ENCODE measurements around the gene ATP9A.

ATP9A gene

GRCh38 chr20:51608061-51608460 is 160.1 kb downstream of the ATP9A start:
- no peak overlapping the region for H3K4me3 ChIP-seq (ENCODE audit: low read depth, low read length)
- no peak for DNase-seq (ENCODE audit: low read depth)
- TF ChIP-seq CTCF (IDR thresholded peaks at IDR 0.05; ENCODE audit: low read depth, low read length, missing control alignments), result no peak

- H3K4me3 ChIP-seq (ENCODE audit: low read depth, low read length), result no peak overlapping the region
- no peak for TF ChIP-seq CTCF (IDR thresholded peaks at IDR 0.05; ENCODE audit: low read depth, low read length, missing control alignments)
- DNase-seq (ENCODE audit: low read depth), result no peak
Measured at GRCh38 chr20:51607170-51607569, 161.0 kb downstream of the ATP9A start.

GRCh38 chr20:51604851-51605250 is 163.3 kb downstream of the ATP9A start:
- no peak overlapping the region for H3K4me3 ChIP-seq (ENCODE audit: low read depth, low read length)
- no peak for DNase-seq (ENCODE audit: low read depth)
- TF ChIP-seq CTCF (IDR thresholded peaks at IDR 0.05; ENCODE audit: low read depth, low read length, missing control alignments), result no peak

GRCh38 chr20:51602131-51602530 is 166.1 kb downstream of the ATP9A start:
- TF ChIP-seq CTCF (IDR thresholded peaks at IDR 0.05; ENCODE audit: low read depth, low read length, missing control alignments), result no peak
- DNase-seq (ENCODE audit: low read depth), result no peak
- no peak overlapping the region for H3K4me3 ChIP-seq (ENCODE audit: low read depth, low read length)

GRCh38 chr20:51600950-51601349 is 167.2 kb downstream of the ATP9A start:
- no peak for DNase-seq (ENCODE audit: low read depth)
- H3K4me3 ChIP-seq (ENCODE audit: low read depth, low read length), result no peak overlapping the region
- TF ChIP-seq CTCF (IDR thresholded peaks at IDR 0.05; ENCODE audit: low read depth, low read length, missing control alignments), result no peak

GRCh38 chr20:51600016-51600420 is 168.2 kb downstream of the ATP9A start:
- TF ChIP-seq CTCF (IDR thresholded peaks at IDR 0.05; ENCODE audit: low read depth, low read length, missing control alignments), result no peak
- no peak overlapping the region for H3K4me3 ChIP-seq (ENCODE audit: low read depth, low read length)
- DNase-seq (ENCODE audit: low read depth), result no peak

- H3K4me3 ChIP-seq (ENCODE audit: low read depth, low read length), result no peak overlapping the region
- DNase-seq (ENCODE audit: low read depth), result no peak
- TF ChIP-seq CTCF (IDR thresholded peaks at IDR 0.05; ENCODE audit: low read depth, low read length, missing control alignments), result no peak
Measured at GRCh38 chr20:51598556-51598955, 169.6 kb downstream of the ATP9A start.
